Testis (tissue), 3 donors: ENCODE data around the gene DAPK3. TPM values are rescaled to one million over a fixed set of nuclear protein-coding genes. Genes with fewer than 3 reads are reported as not detected.

Source experiments
- DNase-seq: peaks from one replicate; pipeline ENCODE4 v3.0.0-alpha.2; 2019
- H3K27ac ChIP-seq, 2 donors: fragments of 200-600 bp; sonication (generic); one replicate each; pipeline ENCODE4 v1.5.1; 2019
- H3K27me3 ChIP-seq: fragments of 200-600 bp; sonication (generic); one replicate; pipeline ENCODE4 v1.5.1; 2019
- H3K36me3 ChIP-seq: fragments of 200-600 bp; sonication (generic); one replicate; pipeline ENCODE4 v1.5.1; 2017; ENCODE audit warnings: low read depth; ENCODE audit errors: missing control alignments
- H3K4me1 ChIP-seq: fragments of 200-600 bp; sonication (generic); one replicate; pipeline ENCODE4 v1.5.1; 2019
- H3K4me3 ChIP-seq, 2 donors: fragments of 200-600 bp; sonication (generic); one replicate each; pipeline ENCODE4 v1.5.1; 2017 to 2019
- H3K9me3 ChIP-seq: fragments of 200-600 bp; sonication (generic); one replicate; pipeline ENCODE4 v1.5.1; 2017
- POLR2A ChIP-seq: fragments of 450-650 bp; IDR thresholded peaks from one replicate; pipeline ENCODE4 v1.6.1; 2017; ENCODE audit warnings: antibody characterized with exemption, mild to moderate bottlenecking, moderate library complexity
- whole genome bisulfite sequencing, 2 donors: methylation state at CpG; one replicate each; pipeline ENCODE4 v1.1.5; 2018; 5-methylcytosine and 5-hydroxymethylcytosine counted together
- intact Hi-C: fragments of 100-400 bp; cut with DNase I; formaldehyde crosslinking; loops from one replicate; pipeline ENCODE4 v1.15.1; 2023; ENCODE audit warnings: low total_unique reads
- polyA plus RNA-seq: library from polyadenylated mRNA; stranded (reverse); fragments of 350-450 nt; fragmentation: Illumina TruSeq; extraction: RNeasy Lipid Tissue Mini Kit (QIAGEN cat#74804); gene quantifications from one replicate; pipeline ENCODE4 v1.2.3, GENCODE V29; 2014; ENCODE audit warnings: low read depth, low replicate concordance; ENCODE audit not compliant: insufficient read depth
- total RNA-seq, 2 donors: library from RNA; depleted of rRNA; stranded (reverse); fragments of >200 nt; gene quantifications; one replicate each; pipeline ENCODE4 v1.2.3, GENCODE V29; 2016
- TF ChIP-seq, protein P1 (sequence below), 3 experiments: fragments of 450-650 bp in 2 of 3; fragments of 200-600 bp in 1 of 3; sonication (generic) in 1 of 3; IDR thresholded peaks; one replicate each; pipeline ENCODE4 v1.5.1; 2016 to 2019; ENCODE audit warnings: antibody characterized with exemption in 3 of 3, mild to moderate bottlenecking in 2 of 3, moderate library complexity in 1 of 3

DAPK3 gene
- total and polyA plus RNA-seq, 3 donors from 2014 or later: 89.8 to 111 (median 102) TPM

DNA sequence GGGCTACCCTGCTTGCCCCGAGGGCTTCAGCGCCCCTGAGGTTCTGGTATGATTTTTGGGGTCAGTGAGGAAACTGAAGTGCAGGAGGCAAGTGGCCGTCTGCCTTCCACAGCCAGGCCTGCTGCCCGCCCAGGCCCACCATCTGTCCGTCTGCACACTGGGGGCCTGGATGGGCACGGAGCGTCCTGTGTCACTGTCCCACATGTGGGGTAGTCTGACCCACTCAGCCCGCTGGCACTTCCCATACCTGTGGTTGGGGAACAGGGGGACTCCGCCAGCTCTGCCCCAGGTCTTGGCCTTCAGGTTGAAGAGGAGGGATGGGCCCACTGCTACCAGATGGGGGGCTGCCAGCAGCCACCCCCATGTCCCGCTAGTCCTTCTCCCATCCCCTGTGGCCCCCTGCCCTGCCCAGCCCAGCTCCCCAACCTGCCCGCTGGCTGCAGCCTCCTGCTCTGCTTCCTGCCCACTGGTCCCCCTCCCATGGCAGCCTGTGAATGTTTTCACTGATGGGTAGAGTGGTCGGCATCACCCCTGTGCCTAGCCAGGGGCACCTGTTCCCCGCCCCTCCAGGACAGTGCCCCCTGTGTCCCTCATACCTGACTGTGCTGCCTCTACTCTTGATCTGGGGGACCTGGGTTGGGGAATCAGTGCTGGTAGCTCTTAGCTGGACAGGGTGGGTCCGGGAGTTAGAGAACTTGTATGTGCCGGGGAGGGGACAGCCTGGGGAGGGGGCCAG lies 46.2 kb upstream of the DAPK3 start:
- DNase-seq: no peak
- 92 to 94% methylated on average over 12 to 15 of the region's 15 CpGs for WGBS, 2 donors
- TF ChIP-seq POLR2A: no peak
- TF ChIP-seq, protein P1, sequence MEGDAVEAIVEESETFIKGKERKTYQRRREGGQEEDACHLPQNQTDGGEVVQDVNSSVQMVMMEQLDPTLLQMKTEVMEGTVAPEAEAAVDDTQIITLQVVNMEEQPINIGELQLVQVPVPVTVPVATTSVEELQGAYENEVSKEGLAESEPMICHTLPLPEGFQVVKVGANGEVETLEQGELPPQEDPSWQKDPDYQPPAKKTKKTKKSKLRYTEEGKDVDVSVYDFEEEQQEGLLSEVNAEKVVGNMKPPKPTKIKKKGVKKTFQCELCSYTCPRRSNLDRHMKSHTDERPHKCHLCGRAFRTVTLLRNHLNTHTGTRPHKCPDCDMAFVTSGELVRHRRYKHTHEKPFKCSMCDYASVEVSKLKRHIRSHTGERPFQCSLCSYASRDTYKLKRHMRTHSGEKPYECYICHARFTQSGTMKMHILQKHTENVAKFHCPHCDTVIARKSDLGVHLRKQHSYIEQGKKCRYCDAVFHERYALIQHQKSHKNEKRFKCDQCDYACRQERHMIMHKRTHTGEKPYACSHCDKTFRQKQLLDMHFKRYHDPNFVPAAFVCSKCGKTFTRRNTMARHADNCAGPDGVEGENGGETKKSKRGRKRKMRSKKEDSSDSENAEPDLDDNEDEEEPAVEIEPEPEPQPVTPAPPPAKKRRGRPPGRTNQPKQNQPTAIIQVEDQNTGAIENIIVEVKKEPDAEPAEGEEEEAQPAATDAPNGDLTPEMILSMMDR (IDR thresholded peaks at IDR 0.05): no peak
- H3K4me3 ChIP-seq: no peak overlapping the region
- peak overlapping the region in 1 of 2 donors; percentile 66 for H3K27ac ChIP-seq
- no peaks in the 10 kb centered on the region for H3K27me3 ChIP-seq
- H3K9me3 ChIP-seq: no peaks in the 10 kb centered on the region
- intact Hi-C loops: no loop called here
- no peaks in the 10 kb centered on the region for H3K36me3 ChIP-seq
- H3K4me1 ChIP-seq: peaks cover 51% of the 10 kb centered on the region

DNA sequence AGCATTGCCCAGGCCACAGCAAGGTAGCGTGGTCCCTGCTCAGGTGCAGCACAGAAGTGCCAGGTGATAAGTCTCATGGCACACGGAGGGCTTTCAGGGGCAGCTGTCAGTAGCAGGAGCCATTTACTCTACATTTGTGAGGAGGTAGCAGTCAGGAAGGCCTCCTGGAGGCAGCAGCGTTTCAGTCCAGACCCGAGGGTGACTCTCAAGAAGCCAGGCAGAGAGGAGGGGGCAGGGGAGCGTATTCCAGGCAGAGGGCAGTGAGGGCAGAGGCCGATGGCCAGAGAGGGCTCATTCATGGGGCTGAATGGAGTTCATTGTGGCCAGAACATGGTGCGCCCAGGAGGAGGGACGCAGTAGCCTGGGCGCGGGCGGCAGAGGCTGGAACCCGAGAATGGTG lies 45.6 kb upstream of the DAPK3 start:
- H3K36me3 ChIP-seq: no peaks in the 10 kb centered on the region
- intact Hi-C loops: no loop called here
- 57 to 62% methylated on average over 5 to 12 of the region's 12 CpGs for WGBS, 2 donors
- TF ChIP-seq, protein P1 (IDR thresholded peaks at IDR 0.05): no peak
- TF ChIP-seq POLR2A: no peak
- H3K4me1 ChIP-seq: peaks cover 51% of the 10 kb centered on the region
- peak overlapping the region; percentile 66 to 74 for H3K27ac ChIP-seq
- H3K4me3 ChIP-seq: no peak overlapping the region
- no peaks in the 10 kb centered on the region for H3K9me3 ChIP-seq
- no peak for DNase-seq
- H3K27me3 ChIP-seq: no peaks in the 10 kb centered on the region

DNA sequence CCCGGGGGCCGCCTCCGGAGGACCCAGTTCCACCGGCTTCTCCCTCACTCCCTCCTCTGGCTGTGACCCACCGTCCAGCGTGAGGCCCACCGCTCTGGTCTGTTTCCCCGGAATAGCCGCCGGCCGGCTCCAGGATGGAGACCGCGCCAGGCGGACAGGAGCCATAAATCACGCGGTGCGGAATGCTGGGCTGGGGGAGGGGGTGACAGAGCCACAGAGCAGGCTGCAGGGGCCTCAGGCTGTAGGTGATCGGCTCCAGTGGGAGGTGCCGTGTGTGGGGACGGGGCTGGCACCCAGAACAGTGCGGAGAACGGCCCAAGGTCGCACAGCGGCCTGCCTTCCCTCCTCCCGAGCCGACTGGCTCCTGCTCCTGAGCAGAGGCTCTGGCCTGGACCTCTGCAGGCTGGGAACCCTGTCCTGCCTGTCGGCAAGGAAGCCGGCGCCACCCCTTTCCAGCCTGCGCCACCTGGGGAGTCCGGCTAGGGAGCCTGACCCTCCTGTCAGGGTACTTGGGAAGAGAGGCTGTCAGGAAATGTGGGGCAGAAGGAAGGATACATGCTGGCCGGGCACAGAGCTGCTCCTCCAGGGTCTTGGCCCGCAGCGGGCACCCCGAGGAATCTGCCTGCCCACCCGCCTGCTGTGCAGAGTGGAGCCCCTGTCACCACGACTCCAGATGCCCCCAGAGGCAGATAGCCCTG lies 45.0 kb upstream of the DAPK3 start:
- intact Hi-C loops: no loop called here
- TF ChIP-seq, protein P1 (IDR thresholded peaks at IDR 0.05): no peak
- TF ChIP-seq POLR2A: no peak
- Histone ChIP-seq H3K27me3 (no peaks in the 10 kb centered on the region), H3K27ac (peak overlapping the region; percentile 66 to 74), H3K9me3 (no peaks in the 10 kb centered on the region), H3K36me3 (no peaks in the 10 kb centered on the region), H3K4me3 (no peak overlapping the region), H3K4me1 (peaks cover 56% of the 10 kb centered on the region)
- 31 to 48% methylated on average over 18 to 36 of the region's 37 CpGs for WGBS, 2 donors
- DNase-seq: peak; percentile 65

DNA sequence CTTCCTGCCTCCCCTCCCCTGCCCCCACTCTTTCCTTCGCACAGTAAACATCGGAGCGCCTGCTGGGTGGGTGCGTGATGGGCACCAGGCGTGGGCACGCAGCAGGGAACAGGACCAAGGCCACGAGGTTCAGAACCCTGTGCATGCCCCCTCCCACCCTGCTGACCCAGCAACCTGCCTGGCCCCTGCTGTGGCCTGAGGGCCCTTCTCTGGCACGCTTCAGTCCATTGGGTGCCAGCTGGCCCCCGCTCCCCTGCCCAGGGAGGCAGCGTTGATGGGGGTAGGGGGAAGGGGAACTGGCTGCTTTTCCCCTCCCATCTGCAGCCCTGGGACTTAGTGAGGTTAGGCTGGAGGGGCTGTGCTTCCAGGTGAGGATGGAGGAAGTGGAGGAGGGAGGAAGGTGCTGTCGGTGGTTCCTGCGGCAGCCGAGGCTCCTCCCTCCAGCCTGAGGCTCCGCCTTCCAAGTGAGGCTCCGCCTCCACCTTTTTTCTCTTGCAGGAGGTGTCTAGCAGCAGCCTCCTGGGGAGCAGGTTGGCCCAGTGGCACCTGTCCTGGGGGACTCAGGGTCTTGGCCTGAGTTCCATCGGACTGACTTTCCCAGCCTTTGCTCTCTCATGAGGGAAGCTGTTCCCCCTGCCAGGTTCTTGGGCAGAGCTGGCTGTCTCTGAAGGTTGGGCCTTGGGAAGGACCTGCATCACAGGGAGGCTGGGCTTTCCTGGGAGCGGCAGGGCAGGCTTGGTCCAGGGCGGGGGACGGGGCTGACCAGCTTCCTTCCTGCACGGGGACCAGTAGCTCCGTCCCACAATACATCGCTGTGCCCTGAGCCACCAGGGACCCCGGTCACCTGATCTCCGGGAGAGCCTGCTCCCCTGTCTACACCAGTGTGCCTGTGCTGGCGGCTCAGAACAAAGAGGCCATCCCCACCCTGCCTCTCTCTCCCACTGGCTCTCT lies 43.9 kb upstream of the DAPK3 start:
- Histone ChIP-seq H3K27ac (peak overlapping the region; percentile 66 to 74), H3K4me1 (peaks cover 57% of the 10 kb centered on the region), H3K4me3 (no peak overlapping the region), H3K27me3 (no peaks in the 10 kb centered on the region), H3K36me3 (no peaks in the 10 kb centered on the region), H3K9me3 (no peaks in the 10 kb centered on the region)
- intact Hi-C loops: no loop called here
- WGBS, 2 donors: 41 to 69% methylated on average over 13 to 25 of the region's 25 CpGs
- no peak for TF ChIP-seq POLR2A
- TF ChIP-seq, protein P1 (IDR thresholded peaks at IDR 0.05): no peak
- DNase-seq: peak; percentile 33
